ENCODE results near the gene TMEM14B. TPM values are rescaled to one million over a fixed set of nuclear protein-coding genes. Genes with fewer than 3 reads are reported as not detected.

Gene TMEM14B
- total and polyA plus RNA-seq, 9 of the 15 experiments (the other 6 are each of a cell fraction or from before 2014, with no cell fraction given): 174 to 862 (median 263) TPM

- peak in 1 of 2 experiments; percentile 61; a peak in 2 of 4 replicates for TF ChIP-seq HDAC1 (IDR thresholded peaks at IDR 0.05)
- no peak for TF ChIP-seq SNIP1 (IDR thresholded peaks at IDR 0.05; ENCODE audit: low read depth)
- peak; percentile 93 for TF ChIP-seq JUND (IDR thresholded peaks at IDR 0.05; ENCODE audit: borderline replicate concordance, low read depth, low read length)
- TF ChIP-seq JUND (tag; IDR thresholded peaks at IDR 0.05; ENCODE audit: borderline replicate concordance, low read depth, low read length): peak; percentile 95
- TF ChIP-seq MTA2 (IDR thresholded peaks at IDR 0.05; ENCODE audit: low read depth): no peak
- no peak for TF ChIP-seq E2F1 (CRISPR knock-in tag; IDR thresholded peaks at IDR 0.05)
- peak; percentile 99 for TF ChIP-seq ZNF316 (IDR thresholded peaks at IDR 0.05)
- TF ChIP-seq RREB1 (CRISPR knock-in tag; IDR thresholded peaks at IDR 0.05): no peak
- no peak for TF ChIP-seq E2F6 (IDR thresholded peaks at IDR 0.05; ENCODE audit: borderline replicate concordance in 1 of 2, extremely low read depth in 1 of 2, insufficient read depth in 1 of 2, insufficient read length in 1 of 2, low read depth in 1 of 2, low read length in 1 of 2, poor library complexity in 1 of 2, severe bottlenecking in 1 of 2)
- peak in 1 of 2 experiments; percentile 31; a peak in 1 of 3 replicates for TF ChIP-seq CBX3 (IDR thresholded peaks at IDR 0.05; ENCODE audit: borderline replicate concordance in 1 of 2, low read length in 2 of 2)
- no peak for TF ChIP-seq ATF7 (IDR thresholded peaks at IDR 0.05)
- no peak for TF ChIP-seq GABPB1 (CRISPR knock-in tag; IDR thresholded peaks at IDR 0.05)
- peak; percentile 77 for TF ChIP-seq TEAD4 (IDR thresholded peaks at IDR 0.05; ENCODE audit: low read length)
- TF ChIP-seq TEAD4 (CRISPR knock-in tag; IDR thresholded peaks at IDR 0.05; ENCODE audit: borderline replicate concordance): no peak
- TF ChIP-seq ZZZ3 (IDR thresholded peaks at IDR 0.05): no peak
- no peak for TF ChIP-seq ZNF253 (CRISPR knock-in tag; conservative IDR thresholded peaks at IDR 0.05)
- no peak for TF ChIP-seq CBFB (CRISPR knock-in tag; IDR thresholded peaks at IDR 0.05)
- no peak for TF ChIP-seq PRMT5 (CRISPR knock-in tag; IDR thresholded peaks at IDR 0.05)
- TF ChIP-seq MEIS2 (IDR thresholded peaks at IDR 0.05; ENCODE audit: partially characterized antibody): peak; percentile 12
- 0 out of 4 replicates have a peak, but pooled peaks have one; percentile 23 to 25 for TF ChIP-seq NRF1 (conservative IDR thresholded peaks at IDR 0.05 in 1 of 2, IDR thresholded peaks at IDR 0.05 in 1 of 2)
- no peak for TF ChIP-seq PRPF4 (IDR thresholded peaks at IDR 0.05; ENCODE audit: insufficient read depth, low read depth, low read length, poor library complexity, severe bottlenecking)
Observed at GRCh38 chr6:10759312-10759839, 11.8 kb downstream of the TMEM14B start (continued).
